ENCODE measurements around the gene PCDH9.

PCDH9 gene

DNA sequence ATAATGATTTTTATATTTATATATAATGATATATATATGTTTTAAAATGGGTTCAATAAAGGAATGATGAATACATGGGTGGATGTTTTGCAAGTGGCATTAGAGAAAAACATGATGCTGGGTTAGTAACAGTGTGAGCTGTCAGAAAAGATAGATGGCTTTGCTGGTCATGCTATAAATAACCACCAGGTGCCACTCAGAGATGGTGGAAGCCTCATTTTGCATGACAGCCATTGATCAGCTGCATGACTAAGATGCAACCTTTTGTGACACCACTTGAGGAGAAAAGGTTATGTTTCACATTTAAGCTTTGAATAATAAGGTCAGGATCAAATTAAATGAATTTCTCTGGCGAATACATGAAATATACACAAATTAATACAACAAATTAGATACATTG is 737.7 kb downstream of the PCDH9 start:
- DNase-seq = no peak

DNA sequence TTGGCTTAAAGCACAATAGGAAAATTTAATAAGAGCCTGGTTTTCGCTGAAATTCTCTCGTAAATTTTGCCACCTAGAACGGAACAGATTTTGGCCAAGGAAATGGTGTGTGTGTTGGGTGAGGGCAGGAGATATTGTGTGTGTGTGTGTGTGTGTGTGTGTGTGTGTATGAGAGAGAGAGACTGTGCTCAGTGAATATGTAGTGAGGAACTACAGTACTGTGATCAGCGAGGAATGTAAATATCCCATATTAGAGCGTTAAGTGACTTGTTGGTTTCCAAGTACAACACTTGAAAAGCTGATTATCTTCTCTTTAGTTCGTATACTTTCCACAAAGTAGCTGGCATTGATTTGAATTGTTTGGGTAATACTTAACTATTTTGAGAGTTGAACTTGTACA is 738.9 kb downstream of the PCDH9 start:
- no peak for DNase-seq

DNA sequence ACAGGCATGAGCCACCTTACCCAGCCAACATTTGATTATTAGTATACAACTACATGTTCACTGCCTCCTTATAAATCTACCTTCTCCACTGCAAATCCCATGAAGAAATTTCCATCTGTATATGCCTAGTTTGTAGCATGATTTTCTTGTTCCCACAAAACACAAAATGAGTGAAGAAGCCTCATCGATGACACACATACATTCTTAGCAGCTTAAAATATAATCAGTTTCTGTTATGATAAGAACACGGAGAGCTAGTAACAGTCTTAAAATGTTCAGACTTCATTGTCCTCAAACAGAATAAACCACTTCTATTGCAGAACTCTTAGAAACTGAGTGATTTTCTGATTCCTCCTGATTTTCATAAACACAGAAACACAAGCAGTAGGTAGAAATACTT is 740.5 kb downstream of the PCDH9 start:
- no peak for DNase-seq

DNA sequence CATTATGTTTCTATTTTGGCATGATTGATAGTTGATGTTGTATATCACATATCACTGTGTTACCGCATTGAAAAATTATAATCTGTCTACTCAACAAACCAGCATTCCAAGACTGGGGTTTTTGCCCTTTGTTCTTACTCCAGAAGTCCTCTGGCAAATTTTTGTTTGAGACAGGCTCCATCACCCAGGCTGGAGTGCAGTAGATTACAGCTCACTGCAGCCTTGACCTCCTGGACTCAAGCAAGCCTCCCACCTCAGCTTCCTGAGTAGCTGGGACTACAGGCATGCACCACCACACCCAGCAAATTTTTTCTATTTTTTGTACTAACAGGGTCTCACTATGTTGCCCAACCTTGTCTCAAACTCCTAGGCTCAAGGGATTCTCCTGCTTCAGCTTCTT is 741.0 kb downstream of the PCDH9 start:
- DNase-seq = no peak

DNA sequence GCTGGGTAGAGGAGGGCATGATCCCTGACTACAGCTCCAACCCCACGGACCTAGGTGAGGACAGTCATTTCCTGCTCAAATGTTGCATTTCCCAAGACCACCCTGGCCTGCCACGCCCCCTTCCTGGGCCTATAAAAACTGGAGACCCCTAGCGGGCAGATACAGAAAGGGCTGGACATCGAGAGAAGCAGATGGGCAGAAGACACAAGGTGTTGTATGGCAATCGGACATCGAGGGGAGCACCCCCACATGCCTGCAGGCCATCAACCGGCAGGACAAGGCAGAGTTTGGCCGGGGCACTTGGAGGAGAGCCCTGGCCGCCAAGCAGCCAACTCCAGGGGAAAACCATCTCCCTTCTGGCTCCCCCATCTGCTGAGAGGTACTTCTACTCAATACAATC is 746.4 kb downstream of the PCDH9 start:
- DNase-seq = no peak

DNA sequence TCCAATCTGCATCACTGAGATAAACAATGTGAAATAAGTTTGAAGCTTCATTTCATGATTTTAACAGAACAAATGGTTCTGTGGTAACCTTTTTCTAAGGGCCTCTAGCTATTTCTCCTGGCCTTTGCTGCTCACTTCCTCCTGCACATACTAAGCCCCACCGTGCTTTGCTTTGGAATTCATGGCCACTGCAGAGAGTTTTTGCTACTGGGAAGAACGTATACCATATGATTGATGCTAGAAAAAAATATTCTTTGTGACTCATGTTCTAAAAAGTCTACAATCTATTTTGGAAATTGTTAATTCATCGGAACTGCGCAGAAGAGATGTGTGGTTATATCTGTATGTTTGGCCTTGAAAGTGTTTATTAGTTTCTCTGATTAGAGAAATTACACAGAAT is 747.3 kb downstream of the PCDH9 start:
- no peak for DNase-seq

DNA sequence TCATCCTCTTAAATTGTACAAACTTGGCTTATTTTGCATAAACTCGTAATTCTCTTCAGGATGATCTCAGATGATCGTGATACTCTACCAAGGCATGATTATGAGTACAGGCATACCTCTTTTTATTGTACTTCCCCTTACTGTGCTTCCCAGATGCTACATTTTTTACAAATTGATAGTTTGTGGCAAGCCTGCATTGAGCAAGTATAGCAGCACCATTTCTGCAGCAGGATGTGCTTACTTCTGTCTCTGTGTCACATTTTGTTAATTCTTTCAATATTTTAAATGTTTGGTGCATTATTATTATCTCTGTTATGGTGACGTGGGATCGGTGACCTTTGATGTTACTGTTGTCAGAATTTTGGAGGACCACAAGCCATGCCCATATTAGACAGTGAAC is 752.3 kb downstream of the PCDH9 start:
- no peak for DNase-seq

DNA sequence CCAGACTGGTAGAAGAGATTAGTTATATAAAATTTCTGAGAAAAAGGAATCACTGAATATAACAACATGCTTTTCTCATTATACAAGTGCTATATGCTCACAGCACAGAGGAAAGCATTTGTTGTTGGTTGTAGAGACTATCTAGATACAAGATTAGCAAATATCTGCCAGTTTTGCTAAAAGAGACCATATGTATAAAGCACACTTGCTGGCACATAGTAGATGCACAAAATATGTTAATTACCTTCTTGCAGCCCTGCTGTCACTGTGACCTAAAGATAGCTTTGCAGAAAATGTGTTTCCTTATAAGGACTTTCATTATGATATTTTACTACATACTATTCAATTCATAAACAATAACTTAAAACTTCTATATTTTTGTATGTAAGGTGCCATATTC is 755.1 kb downstream of the PCDH9 start:
- DNase-seq = no peak

DNA sequence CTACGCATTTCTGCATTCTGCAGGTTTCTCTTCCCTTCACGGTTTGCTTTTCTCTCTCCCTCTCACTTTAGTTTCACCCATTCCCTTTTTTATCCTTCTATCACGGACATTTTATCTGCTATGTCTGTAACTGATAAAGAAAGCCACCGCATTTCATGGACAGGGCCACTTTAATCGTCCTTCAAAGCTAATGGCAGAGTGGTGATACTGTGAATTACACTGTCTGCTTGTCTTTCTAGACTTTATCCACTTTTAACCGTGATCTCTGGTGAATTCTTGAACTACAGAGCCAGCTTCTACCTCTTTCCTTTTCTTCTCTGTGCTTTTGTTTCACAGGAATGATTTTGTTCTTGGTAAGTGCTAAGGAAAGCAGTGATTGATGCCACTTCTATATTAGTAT is 760.4 kb downstream of the PCDH9 start:
- DNase-seq = no peak

DNA sequence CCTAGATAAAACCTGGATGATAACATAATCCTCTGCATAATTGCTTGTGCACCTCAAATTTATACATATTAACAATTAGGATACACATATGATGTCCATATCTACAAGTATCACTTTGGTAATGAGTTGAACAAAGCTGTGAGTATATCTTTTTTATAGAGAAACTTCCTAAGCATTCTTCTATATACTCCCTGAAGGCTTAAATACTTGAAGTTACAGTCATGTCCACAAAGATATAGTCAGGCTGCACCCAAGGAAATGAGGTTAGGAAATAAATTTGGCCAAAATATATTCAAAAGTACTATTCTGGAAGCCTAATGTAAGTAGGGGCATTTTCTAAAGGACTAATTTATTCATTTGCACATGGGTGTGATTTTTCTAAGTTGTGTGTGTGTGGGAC is 761.5 kb downstream of the PCDH9 start:
- no peak for DNase-seq

DNA sequence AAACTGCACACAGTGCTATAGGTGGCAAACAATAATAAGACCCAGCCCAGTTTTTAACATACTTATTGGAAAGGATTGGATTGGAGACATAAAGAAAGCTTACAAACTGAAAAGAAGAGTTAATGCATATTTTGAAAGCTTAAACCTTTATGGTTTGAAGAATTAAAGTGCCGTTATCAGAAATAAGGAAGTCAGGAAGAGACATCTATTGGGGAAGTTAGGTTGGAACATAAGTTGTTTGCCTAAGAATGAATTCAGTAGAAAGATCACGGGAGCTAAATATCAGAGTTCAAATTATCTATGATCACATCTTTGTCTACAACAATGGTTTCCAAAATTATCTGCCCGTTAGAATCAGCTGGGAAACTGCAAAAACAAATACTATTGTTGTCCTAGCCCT is 767.9 kb downstream of the PCDH9 start:
- no peak for DNase-seq

DNA sequence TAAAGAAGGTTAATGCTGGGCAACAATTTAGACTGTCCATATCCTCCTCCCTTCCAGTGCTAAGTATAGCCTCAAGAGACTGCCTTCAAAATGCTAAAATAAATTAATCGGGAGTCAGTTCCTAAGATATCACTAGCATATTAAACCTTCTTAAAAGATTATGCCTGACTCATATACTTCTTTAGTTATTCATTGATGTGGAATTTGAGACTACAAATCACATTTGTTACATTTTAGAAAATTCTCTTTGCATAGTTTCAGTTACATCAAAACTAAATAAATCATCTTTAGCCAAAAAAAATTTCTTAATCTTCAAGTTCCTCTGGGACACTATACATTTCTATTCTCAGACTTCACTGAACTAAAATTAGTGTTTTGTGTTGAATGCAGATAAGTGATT is 769.1 kb downstream of the PCDH9 start:
- no peak for DNase-seq

DNA sequence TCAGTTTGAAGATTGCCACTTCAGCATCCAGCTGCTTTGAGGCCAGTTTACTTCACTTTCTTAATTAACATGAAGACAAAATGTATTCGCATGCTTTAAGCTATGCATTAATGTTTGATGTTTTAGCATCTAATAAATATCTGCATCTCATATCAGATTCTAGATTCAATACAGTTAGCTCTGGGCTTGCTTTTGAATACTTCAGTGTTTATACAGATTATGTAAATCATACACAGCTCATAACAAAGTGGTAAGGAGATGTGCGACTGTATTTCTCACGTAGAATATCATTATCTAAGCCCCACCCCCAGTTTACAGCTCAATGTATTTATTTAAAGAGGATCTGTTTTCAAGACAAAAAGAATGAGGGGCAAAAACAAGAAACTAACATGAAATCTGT is 770.5 kb downstream of the PCDH9 start:
- DNase-seq = no peak

DNA sequence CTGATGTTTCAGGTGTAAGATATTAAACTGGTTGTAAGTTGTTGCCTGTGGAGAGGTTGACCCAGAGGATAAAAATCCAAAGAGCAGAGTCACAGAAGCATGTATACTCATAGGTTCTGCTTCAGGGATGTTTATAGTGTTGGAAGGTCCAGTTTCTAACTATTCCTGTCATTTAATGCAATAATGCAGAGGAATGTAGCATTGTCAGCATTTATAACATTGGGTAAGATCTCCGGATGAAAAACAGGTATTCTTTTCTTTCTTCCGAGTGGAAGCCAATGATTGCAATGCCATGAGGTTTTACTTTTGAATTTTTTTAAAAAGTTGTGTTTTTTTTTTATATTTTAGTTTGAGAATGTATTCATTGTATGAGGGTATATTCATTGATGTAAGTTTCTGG is 771.0 kb downstream of the PCDH9 start:
- no peak for DNase-seq

DNA sequence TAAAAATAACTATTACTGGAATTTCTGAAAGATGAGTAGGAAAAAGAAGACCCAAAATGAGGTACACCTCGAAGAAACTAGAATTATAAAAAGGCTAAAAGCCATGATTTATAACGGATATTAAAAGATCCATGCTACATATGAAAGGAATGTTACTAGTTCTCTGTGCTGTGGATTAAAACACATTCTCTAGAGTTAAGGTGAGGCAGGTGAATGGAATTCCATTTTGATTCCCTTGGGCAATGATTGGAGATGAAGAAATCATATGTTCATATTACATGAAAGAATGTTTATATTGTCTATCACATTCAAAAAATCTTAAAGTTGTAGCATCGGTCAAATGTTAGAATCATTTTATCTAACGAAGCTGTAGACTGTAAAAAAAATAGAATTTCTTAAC is 783.7 kb downstream of the PCDH9 start:
- DNase-seq = no peak

DNA sequence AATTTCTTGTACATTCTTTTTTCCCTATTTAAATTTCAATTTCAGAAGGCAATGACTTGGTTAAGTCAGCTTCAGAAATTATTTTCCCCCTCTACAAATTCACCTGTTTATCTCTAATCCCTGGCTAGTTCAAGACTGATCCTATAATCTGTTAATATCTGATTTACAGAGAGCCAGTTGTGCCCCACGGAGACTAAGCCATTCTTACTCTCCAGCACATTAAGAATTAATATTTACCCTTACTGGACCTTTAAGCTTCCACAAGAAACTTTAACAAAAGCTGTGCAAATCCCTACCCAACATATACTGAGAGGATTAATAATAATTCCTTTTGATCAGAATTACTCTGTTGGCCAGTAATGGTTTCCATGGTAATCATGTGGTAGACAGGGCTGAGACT is 786.2 kb downstream of the PCDH9 start:
- DNase-seq = no peak

DNA sequence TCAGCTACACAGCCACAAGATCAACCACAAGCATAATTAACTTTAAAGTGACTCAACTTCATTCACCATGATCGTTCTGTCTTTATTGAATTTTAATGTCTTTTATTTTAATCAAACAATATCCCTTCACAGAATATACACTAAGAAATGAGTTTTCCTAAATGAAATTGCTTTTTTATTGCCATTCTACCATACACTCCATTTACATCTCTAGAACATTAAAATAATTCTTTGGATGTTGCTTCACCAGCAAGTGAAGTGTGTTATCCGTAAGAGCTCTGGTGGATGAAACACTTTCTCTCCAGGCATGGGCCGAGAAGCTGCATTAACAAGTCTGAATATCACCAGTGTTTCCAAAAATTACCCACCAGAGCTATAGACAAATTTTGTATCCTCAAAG is 789.2 kb downstream of the PCDH9 start:
- DNase-seq = no peak

DNA sequence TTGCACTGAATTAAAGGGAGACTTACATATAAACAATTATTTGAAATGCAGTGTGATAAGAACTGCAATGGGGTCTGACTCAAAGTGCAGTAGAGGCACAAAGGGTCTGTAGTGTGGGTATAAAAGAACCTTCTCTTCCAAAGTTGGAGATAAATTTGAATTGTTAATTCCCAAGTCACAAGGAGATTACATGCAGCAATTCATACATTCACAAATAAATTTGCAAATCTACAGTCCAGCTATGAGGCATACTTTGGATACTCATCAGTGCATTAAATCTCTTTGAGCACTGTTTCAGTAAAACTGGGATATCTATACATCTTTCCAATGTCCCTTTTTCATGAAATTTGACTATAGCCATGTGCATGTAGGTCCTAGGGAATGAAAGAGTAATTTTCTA is 799.4 kb downstream of the PCDH9 start:
- DNase-seq = no peak

DNA sequence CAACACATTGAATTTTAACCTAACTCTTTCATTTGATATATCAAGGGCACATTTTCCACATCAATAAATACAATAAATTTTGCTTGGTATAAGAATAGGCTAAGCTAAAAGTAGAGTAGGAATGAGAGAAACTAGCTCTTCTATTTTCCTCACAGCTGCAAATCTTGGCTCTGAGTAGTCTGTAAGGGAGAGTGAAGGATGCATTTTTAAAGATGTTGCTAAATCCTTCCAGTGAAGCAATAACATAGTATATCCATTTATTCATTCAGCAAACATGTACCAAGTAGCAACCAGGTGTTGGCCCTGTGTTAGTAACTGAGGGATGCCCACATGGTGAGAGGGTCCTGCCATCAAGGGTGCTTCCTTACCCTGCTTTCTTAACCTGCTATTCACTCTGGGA is 799.9 kb downstream of the PCDH9 start:
- DNase-seq = no peak

DNA sequence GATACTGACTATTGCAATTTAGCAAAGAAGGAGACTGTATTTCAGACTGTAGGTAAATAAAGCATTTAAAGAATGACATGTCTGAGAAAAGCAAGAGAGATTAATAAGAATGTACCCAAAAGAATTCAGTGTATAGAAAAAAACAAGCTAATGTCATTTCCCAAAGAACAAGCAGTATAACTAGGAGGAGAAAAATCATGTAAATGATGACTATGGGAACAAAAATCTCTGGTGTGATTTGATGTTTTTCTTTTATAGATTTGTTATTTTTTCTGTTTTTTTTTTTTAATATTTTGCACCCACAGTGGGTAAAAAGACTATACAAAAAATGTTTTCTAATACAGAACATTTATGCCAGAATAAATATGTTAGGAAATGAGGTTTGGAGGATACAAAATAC is 801.0 kb downstream of the PCDH9 start:
- DNase-seq = no peak

DNA sequence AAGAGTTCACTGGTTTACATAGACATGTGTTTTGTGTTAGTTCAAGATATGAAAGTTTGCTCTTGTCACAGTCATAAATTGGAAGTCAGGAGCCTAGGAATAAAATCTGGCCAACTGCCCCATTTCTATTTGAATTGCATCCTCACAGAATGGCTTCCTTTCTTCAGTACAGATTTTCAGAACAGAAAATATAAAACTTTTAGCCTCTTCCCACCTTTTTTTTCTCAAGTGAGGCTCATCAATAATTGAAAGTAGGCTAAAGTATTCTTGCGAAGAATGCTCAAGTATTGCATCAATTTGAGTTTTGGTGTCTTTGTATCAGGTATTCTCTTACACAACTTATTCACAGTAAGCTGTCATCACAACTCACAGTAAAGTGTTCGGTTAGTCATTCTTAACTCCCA is 802.7 kb downstream of the PCDH9 start:
- no peak for DNase-seq

DNA sequence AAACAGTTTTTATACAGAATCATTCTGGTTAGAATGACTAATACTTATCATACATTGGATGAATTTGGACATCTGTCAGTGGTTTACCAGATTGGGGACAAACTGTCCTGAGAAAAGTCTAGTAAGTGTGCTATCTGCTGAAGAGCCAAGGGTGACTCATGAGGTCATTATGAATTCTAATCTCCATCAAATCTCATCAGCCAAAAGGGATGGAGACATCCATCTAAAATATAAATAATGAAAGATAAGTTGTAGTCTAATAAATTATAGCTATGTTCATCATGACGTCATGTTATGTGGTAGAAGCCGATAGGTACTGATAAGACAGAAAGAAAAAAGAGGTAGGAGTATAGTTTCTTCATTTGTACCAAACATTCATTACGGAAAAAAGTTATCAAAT is 804.4 kb downstream of the PCDH9 start:
- DNase-seq = no peak

DNA sequence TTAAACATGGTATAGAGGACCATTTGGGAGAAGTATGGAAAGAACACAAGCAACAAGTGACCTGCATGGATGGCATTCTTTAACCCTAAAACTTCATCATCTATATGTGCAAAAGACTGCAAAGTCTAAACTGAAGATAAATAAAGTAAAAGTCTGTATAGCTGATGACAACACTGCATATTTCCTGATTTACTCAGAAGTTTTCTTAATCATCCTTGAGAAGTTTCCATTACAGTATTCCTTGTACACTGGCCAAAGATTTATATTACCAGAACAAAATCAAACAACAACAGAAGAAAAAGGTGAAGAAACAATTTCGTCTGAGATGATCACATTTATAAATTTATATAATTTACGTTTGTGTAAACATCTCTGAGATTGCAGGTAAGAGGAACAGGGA is 805.7 kb downstream of the PCDH9 start:
- no peak for DNase-seq

DNA sequence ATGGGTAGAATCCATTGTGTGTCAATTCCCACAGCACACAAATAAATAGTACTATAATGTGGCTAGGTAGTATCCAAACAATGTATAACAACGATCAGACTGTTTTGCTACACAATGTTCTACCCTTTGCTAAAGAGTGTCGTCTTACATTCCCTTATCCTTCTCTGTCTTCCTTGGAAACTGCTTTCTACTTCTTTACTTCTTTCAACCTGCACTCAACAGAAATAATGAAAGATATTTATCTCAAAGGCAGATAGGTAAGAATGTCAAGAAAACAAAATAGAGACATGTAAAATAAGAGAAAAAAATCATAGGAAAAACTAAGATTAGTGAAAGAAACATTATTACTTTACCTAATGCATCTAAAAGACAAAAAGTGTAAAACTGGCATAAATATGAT is 814.7 kb downstream of the PCDH9 start:
- DNase-seq = no peak

DNA sequence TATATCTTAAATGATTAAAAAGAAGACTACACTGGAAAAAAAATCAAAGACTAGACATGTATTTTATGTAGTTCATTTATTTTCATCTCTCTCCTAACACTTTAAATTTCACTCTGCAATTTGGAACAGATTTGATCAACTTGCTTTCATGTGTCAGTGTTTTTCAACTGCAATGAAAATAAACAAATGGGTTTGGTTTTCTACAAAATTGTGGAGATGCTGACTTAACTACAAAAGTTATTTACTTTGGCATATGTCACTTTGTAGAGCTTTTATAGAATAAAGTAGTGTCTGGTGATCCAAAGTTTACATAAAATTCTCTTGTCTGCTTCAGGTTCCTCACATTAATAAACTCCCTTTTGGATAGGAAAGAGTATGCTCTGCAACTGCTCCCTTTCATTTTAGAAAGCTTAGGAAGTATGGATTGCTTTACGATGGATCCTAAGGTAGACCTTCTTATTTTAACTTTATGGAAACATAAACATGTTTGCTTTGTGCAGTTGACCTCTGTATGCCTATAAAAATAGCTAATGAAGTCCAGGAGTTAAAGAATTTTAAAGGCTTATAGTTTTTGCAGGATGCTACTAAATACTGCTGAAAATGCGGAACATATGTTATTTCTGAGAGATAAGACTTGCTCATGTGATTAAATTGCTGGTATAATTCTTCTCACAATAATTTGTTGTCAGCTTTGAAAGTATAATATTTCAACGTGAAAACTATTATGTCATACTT is 815.9 kb downstream of the PCDH9 start:
- no peak for DNase-seq

DNA sequence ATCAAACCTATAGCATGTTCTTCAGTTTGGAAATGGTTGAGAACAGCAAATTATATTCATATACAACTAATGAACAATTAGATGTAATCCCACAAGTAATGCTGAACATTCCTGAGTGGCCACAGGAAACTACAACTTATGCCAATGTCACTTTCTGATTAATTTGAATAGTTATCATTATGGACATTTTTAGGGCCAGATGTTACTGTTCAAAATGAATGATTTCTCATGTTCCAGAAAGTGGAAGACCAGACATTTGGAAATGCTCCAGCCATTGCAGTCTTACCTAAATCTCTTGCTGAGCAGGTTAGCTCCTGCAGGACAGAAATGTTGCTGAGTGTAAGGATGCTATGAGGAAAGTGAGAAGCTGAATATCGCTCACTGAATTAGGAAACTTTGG is 819.8 kb downstream of the PCDH9 start:
- DNase-seq = no peak

All from DMS79 treated with DMSO at 0.1 percent for 48 hours (cell line).